ENCODE results near the gene UBE2Z. TPM values are rescaled to one million over a fixed set of nuclear protein-coding genes. Genes with fewer than 3 reads are reported as not detected.
"Not testable (repeated sequence)": the region's sequence is repeated elsewhere in the genome, so short reads cannot be mapped to it uniquely, and the experiment has no call there.

UBE2Z gene
- total RNA-seq: 46.6 TPM

DNA sequence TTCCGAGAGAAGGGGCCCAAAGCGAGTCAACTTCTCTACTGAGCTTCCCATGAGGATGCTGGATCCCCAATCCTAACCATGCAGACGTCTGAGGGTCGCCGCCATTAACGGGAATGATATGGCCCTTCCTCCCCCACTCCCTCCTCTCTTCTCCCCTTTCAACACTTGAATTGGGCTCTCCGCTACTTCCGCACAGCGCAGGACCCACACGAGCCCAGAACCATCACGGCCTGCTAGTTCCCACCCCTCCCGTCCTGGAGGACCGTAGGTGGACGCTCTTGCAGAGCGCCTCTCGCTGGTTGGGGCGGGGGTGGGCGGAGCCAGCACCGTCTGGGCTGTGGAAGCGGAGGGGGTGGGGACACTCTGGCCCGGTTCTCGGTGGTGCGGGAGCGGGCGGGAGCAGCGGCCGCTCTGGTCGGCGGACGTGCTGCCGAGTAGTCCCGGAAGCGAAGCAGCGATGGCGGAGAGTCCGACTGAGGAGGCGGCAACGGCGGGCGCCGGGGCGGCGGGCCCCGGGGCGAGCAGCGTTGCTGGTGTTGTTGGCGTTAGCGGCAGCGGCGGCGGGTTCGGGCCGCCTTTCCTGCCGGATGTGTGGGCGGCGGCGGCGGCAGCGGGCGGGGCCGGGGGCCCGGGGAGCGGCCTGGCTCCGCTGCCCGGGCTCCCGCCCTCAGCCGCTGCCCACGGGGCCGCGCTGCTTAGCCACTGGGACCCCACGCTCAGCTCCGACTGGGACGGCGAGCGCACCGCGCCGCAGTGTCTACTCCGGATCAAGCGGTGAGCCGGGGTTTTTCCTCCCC lies at the start of gene UBE2Z:
Gene UBE2Z (plus strand): TSS at position 361 of the 797 bp plus-strand sequence. CDS start 97 bp downstream, at position 458.
- peak; percentile 97 for ATAC-seq

GRCh38 chr17:48860034-48860433 lies 48.2 kb upstream of the UBE2Z start:
- no peak for ATAC-seq

DNA sequence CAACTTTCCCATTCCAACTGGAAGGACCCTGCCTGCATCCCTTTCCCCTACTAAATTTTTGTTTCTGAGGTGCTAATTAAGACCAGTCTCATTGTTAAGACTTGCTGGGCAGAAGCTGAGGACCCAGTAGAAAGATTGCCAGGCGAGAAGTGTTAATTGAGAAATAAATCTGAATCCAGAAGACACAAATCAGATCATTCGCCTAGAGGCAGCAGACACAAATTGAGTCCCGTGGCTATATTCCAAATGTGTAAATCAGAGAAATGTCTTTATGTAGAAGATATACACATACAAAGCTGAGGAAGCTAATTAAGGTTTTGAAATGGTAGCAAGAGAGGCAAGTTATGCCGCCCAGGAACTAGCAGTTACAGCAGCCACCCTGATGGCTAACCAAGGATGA lies 47.8 kb upstream of the UBE2Z start:
- ATAC-seq: no peak

DNA sequence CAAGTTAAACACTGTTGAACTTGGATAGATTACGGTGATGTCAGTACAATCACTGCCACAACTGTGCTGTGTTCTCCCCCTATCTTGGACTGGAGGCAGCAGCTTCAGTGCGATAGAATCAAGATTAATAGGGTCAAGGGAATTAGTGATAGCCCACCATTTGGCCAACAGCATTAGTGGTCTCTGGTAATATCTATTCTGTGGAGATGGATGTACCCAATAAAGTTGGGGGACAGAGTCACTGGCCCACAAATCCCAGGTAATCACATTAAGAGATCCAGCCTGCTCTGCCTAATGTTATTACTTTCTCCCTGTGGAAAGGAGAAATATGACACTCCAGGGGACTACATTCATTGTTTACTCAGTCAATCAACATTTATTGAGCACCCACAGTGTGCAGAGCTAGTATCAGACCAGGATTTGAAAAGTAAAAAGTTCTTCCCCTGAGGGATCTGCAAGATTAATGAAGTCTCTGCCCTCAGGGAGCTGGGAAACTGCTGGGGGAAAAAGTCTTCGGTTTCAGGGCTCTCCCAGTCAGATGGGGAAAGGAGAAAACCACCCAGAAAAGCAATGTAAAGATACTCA lies 39.2 kb upstream of the UBE2Z start:
- ATAC-seq: no peak

- ATAC-seq: no peak
Measured at GRCh38 chr17:48869821-48870318, 38.3 kb upstream of the UBE2Z start.

DNA sequence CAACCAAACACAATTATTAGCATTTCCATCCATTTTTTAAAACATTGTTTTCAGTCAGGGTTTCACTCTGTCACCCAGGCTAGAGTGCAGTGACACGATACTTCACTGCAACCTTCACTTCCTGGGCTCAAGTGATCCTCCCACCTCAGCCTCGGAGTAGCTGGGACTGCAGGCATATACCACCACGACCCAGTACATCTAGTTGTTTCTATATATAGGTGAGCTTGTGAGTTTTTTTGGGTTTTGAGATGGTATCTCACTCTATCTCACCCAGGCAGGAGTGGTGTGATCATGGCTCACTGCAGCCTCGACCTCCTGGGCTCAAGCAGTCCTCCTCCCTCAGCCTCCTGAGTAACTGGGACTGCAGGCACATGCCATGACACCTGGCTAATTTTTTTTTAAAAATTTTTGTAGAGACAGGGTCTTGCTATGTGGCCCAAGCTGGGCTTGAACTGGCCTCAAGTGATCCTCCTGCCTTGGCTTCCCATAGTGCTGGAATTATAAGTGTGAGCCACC lies 37.1 kb upstream of the UBE2Z start:
- no peak for ATAC-seq

- ATAC-seq: peak; percentile 55
Measured at GRCh38 chr17:48871551-48872351, 36.5 kb upstream of the UBE2Z start.

GRCh38 chr17:48872409-48872808 lies 35.8 kb upstream of the UBE2Z start:
- ATAC-seq: not testable (repeated sequence)

GRCh38 chr17:48873209-48873608 lies 35.0 kb upstream of the UBE2Z start:
- ATAC-seq: no peak

- ATAC-seq: no peak
Measured at GRCh38 chr17:48873696-48874443, 34.3 kb upstream of the UBE2Z start.

GRCh38 chr17:48878920-48879898 lies 29.0 kb upstream of the UBE2Z start:
- ATAC-seq: peak; percentile 85

DNA sequence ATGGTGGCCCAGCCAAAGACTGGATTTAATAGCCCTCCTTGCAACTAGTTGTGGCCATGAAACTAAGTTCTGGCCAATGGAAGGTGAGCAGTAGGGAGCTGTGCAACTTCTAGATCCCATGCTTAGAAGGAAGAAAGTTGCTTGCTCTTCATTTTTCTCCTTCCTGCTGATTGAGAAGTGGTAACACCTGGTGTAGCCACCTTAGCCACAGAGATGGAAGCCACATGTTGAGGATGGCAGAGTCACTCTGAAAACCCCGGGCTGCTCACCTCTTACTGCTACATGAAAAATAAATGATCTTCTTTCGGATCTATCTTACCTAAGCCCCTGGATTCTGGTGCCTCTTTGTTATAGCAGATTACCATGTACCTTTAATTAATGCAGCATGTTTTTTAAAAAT lies 25.9 kb upstream of the UBE2Z start:
- ATAC-seq: no peak

- no peak for ATAC-seq
Measured at GRCh38 chr17:48883171-48883570, 25.0 kb upstream of the UBE2Z start.

DNA sequence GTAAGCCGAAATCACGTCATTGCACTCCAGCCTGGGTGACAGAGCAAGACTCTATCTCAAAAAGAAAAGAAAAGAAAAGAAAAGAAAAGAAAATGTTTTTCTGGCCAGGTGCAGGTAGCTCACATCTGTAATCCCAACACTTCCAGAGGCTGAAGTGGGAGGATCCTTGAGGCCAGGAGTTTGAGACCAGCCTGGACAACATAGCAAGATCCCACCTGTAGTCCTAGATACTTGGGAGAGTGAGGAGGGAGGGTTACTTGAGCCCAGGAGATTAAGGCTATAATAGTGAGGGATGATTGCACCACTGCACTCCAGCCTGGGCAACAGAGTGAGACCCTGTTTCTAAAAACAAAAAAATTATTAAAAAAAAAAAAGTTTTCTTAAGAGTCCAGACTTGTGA lies 18.1 kb upstream of the UBE2Z start:
- no peak for ATAC-seq

DNA sequence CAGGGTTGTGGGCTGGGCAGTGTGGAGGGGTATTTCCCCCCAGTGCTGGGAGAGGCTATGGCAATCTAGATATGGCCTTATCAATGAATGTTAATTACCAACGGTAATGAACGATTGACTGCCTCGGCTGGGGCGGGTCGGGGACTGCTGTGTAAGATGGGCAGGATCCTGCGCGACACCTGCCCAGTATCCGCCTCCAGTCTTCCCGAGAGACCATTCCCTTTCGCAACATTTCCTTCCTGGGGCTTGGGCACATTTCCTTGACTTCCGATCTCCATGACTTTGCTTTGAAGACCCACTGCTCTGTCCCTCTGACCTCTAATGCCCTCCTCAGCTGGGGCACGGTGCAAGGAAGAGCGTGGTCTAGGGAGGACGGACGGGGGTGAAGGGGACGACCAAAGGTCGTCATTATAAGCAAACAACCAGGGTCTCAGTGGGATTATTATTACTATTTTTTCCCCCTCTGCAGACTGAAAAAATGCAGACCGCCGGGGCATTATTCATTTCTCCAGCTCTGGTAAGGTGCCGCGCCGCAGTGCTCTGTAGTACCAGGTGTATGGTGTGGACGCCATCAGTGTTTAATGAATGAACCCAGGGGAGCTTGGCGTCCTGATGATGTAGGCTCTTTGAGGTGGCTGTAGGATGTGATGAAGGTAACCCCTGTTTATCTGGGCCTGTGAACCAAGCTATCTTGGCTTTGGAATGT lies 15.1 kb upstream of the UBE2Z start:
- no peak for ATAC-seq

DNA sequence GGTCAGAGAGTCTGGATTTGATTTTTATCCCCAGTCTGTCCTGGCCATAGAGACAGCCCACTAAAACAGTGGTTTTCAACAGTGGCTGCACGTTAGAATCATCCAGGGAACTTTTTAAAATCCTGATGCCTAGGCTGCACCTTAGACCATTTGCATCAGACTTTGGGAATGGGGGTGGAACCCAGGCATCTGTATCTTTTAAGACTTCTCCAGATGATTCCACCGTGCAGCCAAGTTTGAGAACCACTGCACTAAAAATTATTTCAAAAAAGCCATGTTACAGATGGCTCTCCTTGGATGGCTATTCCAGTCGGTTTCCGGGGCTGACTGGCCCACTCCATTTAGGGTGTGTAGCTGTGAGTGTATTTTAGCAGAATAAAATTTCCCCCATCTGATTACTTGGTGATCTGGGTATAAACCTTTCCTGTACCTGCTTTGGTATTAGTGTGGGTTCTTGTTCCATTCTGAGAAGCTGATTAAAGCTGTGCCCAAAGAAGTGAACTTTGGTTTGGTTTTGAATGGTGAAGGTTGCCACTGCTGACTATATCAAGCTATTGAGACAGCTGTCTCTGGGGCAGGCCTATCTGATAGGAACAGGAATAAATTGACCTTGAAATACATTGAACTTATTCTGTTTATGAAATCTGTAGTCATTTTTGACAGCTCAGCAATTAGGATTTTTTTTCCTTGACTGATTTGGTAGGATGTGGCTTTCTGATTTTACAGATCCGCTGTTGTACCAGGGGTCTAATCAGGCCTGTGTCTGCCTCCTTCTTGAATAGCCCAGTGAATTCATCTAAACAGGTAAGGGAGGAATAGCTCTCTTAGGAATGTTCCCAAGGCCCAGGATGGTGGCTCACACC lies 14.3 kb upstream of the UBE2Z start:
- ATAC-seq: no peak

- ATAC-seq: no peak
Measured at GRCh38 chr17:48894886-48895285, 13.3 kb upstream of the UBE2Z start.

DNA sequence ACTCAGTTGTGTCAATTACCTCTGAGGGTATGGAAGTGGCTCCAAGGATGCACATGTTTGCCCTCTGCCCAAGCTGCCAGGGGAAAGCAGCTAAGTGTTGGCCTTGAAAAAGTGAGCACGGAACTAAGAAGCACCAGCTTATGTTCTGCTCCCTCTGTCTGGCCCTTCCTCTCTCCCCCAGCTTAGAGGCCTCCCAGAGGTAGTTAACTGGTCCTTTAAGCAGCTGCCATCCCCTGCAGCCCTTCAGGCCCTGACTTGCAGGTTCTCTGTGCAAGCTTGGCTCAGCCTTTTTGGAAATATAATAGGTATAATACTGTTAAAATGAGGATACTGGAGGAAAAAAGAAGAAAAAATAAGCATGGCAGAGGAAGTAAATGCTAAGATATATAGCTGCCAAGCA lies 7.0 kb upstream of the UBE2Z start:
- peak; percentile 55 for ATAC-seq

GRCh38 chr17:48903401-48903800 lies 4.8 kb upstream of the UBE2Z start:
- no peak for ATAC-seq
